Heart left ventricle (tissue), 16 donors: ENCODE measurements around the gene PGF. TPM values are rescaled to one million over a fixed set of nuclear protein-coding genes. Genes with fewer than 3 reads are reported as not detected.
"Not testable (repeated sequence)": the region's sequence is repeated elsewhere in the genome, so short reads cannot be mapped to it uniquely, and the experiment has no call there.

Source experiments
- ATAC-seq, 4 donors: fragments of 200-7000 bp; cut with Tn5 transposase; one replicate each; pipeline ENCODE4 v1.9.1; 2020 to 2022; ENCODE audit warnings: moderate library complexity in 4 of 4, mild to moderate bottlenecking in 3 of 4, moderate number of reproducible peaks in 1 of 4
- DNase-seq, 5 donors: peaks; one replicate each; pipeline ENCODE4 v3.0.0-alpha.2; 2020
- H3K27ac ChIP-seq, 12 donors: fragments of 200-600 bp; sonication (generic) in 4 of 12; one replicate each; pipeline versions ENCODE4 v1.5.0 to v1.8.0; 2016 to 2022; ENCODE audit warnings: mild to moderate bottlenecking in 2 of 12
- H3K27me3 ChIP-seq, 9 donors: fragments of 200-600 bp; sonication (generic) in 2 of 9; one replicate each; pipeline versions ENCODE4 v1.5.1 to v1.8.0; 2016 to 2022; ENCODE audit warnings: mild to moderate bottlenecking in 3 of 9
- H3K36me3 ChIP-seq, 9 donors: fragments of 200-600 bp; sonication (generic) in 2 of 9; one replicate each; pipeline versions ENCODE4 v1.5.0 to v1.8.0; 2018 to 2022; ENCODE audit warnings: mild to moderate bottlenecking in 2 of 9
- H3K4me1 ChIP-seq, 12 donors: fragments of 200-600 bp; sonication (generic) in 4 of 12; one replicate each; pipeline versions ENCODE4 v1.5.0 to v1.8.0; 2016 to 2022; ENCODE audit warnings: mild to moderate bottlenecking in 3 of 12
- H3K4me3 ChIP-seq, 12 donors: fragments of 200-600 bp; sonication (generic) in 4 of 12; one replicate each; pipeline versions ENCODE4 v1.5.0 to v1.8.0; 2017 to 2022; ENCODE audit warnings: mild to moderate bottlenecking in 9 of 12, moderate library complexity in 4 of 12
- H3K9me3 ChIP-seq, 12 donors: fragments of 200-600 bp; sonication (generic) in 4 of 12; one replicate each; pipeline versions ENCODE4 v1.5.0 to v1.8.0; 2016 to 2022; ENCODE audit warnings: mild to moderate bottlenecking in 1 of 12
- POLR2A ChIP-seq, 2 donors: fragments of 450-650 bp; IDR thresholded peaks; one replicate each; pipeline ENCODE4 v1.6.1; 2017; ENCODE audit warnings: antibody characterized with exemption in 2 of 2, mild to moderate bottlenecking in 2 of 2, moderate library complexity in 2 of 2
- WGBS, 4 donors: extraction: QIAGEN DNeasy Blood & Tissue Kit in 2 of 4; methylation state at CpG; one replicate each; pipeline versions ENCODE4 v1.1.5 to v1.1.7; 2013 to 2018; 5-methylcytosine and 5-hydroxymethylcytosine counted together
- intact Hi-C, 10 donors: fragments of 100-400 bp; cut with DNase I; formaldehyde crosslinking; loops; one replicate each; pipeline versions ENCODE4 v1.11.1 to v1.14.2; 2022
- polyA plus RNA-seq, 2 donors: library from polyadenylated mRNA; stranded (reverse); fragments of 200-250 nt; gene quantifications; one replicate each; pipeline ENCODE4 v1.2.3, GENCODE V29; 2013
- total RNA-seq, 9 donors: library from RNA; depleted of rRNA in 2 of 9; stranded (reverse); fragments of >200 nt in 2 of 9; fragmentation: NEBNext Ultra II Directional in 3 of 9; extraction: Animal tissue kit (Norgen Biotek cat#: 25700) in 3 of 9; gene quantifications; one replicate each; pipeline versions ENCODE4 v1.1.0 to v1.2.4, GENCODE V29; 2016 to 2023
- TF ChIP-seq, protein P1 (sequence below), 12 donors: fragments of 200-600 bp; sonication (generic) in 4 of 12; IDR thresholded peaks; one replicate each; pipeline versions ENCODE4 v1.5.0 to v1.8.0; 2018 to 2022; ENCODE audit warnings: antibody characterized with exemption in 12 of 12, mild to moderate bottlenecking in 5 of 12
- donor health status: ischemic (EF 13 %, LVEDD 7.1; RV severe dilation, severe dysfunction).
- donor health status: healthy with polysubstance abuse.
- donor health status: DM: no; HTN: yes; CAD: no.
- donor health status: DM: no; HTN: no; CAD: no.
- donor health status: ischemic (EF 25% LVEDD 6.9; RV normal size, moderate dysfunction).
- donor health status: ischemic (EF 25% LVEDD 5.7; RV mildly dilated, moderate dysfunction).
- donor health status: healthy.
- donor health status: DM: yes; HTN: yes; CAD: no.
- donor health status: ischemic (EF 35%, LVEDD 5.7; RV mildly dilated, moderate dysfunction).
- donor health status: nonischemic (EF 11% LVEDD 7.7; RV severe dilation, severe dysfunction).
- donor health status: DM: yes; HTN: yes; CAD: no.
- donor health status: PGD.
- donor health status: ischemic (EF 29% LVEDD 5.4; RV normal size, mild dysfunction).
- donor health status: nonischemic (EF 23%, LVEDD 6.1; RV moderate dilation, normal function).

Gene PGF
- total and polyA plus RNA-seq, 11 donors, result 4.1 to 30.4 (median 5.9) TPM

DNA sequence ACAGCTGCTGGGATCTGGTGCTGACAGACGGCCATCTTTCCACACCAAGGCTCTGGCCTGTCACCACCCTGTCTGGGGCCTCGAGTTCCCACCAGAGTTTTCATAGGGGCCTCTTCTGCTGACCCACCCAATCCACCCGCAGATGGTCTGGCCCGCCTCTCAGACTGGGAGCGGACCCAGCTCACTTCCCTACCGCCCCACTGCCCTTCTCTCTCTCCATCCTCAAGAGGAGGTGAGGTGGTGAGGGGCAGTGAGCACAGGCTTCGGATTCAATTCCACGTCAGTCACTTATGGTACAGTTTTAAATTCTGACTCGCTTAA, 20.1 kb downstream of the PGF start:
- Histone ChIP-seq H3K4me1 (peaks cover 0 to 60% (median 49%) of the 10 kb centered on the region in 12 donors), H3K27me3 (no peaks in the 10 kb centered on the region), H3K4me3 (no peak overlapping the region), H3K27ac (peak overlapping the region in 10 of 12 donors; percentile 3 to 63 (median 40)), H3K36me3 (no peaks in the 10 kb centered on the region), H3K9me3 (no peaks in the 10 kb centered on the region)
- TF ChIP-seq, protein P1, sequence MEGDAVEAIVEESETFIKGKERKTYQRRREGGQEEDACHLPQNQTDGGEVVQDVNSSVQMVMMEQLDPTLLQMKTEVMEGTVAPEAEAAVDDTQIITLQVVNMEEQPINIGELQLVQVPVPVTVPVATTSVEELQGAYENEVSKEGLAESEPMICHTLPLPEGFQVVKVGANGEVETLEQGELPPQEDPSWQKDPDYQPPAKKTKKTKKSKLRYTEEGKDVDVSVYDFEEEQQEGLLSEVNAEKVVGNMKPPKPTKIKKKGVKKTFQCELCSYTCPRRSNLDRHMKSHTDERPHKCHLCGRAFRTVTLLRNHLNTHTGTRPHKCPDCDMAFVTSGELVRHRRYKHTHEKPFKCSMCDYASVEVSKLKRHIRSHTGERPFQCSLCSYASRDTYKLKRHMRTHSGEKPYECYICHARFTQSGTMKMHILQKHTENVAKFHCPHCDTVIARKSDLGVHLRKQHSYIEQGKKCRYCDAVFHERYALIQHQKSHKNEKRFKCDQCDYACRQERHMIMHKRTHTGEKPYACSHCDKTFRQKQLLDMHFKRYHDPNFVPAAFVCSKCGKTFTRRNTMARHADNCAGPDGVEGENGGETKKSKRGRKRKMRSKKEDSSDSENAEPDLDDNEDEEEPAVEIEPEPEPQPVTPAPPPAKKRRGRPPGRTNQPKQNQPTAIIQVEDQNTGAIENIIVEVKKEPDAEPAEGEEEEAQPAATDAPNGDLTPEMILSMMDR (IDR thresholded peaks at IDR 0.05), result no peak
- TF ChIP-seq POLR2A (IDR thresholded peaks at IDR 0.05), result no peak
- WGBS, 4 donors, result 43 to 76% (median 55%) methylated on average over 8 to 9 of the region's 9 CpGs
- peak in 1 of 4 donors; percentile 5 for ATAC-seq
- intact Hi-C loops, result loop anchor here in 1 of 10 donors (2.0 kb wide), 1 partner anchor 21 kb away; no protein-coding TSS in a partner anchor
- DNase-seq, result peak in 1 of 5 donors; percentile 60

DNA sequence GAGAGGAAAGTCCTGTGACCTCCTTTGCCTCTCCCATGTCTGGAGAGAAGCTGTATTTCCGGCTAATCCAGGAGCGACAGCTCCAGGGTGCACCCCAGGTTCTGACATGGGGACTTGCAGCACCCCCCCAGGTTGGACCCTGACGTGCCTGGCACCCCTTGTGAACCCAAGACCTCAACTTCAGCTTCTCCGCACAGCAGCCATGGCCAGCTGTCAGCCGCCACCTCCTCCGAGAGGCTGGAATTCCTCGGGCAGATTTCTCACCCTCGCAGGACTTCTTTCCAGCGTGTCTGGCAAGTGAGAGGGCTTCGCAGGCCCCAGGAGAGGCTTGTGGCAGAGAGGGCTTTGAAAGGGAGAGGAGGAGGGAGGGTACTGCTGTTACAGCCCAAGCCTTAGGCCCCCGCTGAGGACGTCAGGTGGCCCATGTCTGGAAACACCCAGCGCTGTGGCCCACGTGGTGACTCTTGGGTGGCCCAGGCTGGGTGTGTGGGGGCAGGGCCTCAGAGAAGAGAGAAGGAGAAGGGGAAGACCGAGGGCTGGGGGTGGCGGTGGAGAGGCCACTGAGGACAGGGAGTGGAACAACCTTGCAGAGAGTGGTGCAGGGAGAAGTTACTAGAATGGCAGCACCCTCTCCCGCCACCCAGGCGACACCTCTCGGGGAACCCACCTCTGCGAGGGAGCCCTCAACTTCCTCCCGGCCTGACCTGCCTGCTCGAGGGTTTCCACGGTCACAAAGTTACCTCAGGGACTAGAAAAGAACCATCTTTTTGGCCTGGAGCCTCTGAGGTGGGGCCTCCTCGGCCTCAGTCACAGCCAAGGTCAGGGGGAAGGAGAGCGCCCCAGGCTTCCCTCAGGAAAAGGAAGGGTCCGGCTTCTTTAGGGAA, 20.7 kb downstream of the PGF start:
- H3K27ac ChIP-seq, result peak overlapping the region in 11 of 12 donors; percentile 3 to 63 (median 32)
- DNase-seq (peak; percentile 55 to 82 (median 59)), ATAC-seq (peak; percentile 11 to 72 (median 66))
- H3K36me3 ChIP-seq, result no peaks in the 10 kb centered on the region
- H3K9me3 ChIP-seq, result no peaks in the 10 kb centered on the region
- H3K4me1 ChIP-seq, result peaks cover 0 to 54% (median 43%) of the 10 kb centered on the region in 12 donors
- whole genome bisulfite sequencing, 4 donors, result 54 to 65% (median 61%) methylated on average over 22 to 26 of the region's 26 CpGs
- intact Hi-C loops, result loop anchor here in 1 of 10 donors (2.0 kb wide), 1 partner anchor 20 kb away; no protein-coding TSS in a partner anchor
- TF ChIP-seq, protein P1 (IDR thresholded peaks at IDR 0.05), result no peak
- no peaks in the 10 kb centered on the region for H3K27me3 ChIP-seq
- H3K4me3 ChIP-seq, result no peak overlapping the region

DNA sequence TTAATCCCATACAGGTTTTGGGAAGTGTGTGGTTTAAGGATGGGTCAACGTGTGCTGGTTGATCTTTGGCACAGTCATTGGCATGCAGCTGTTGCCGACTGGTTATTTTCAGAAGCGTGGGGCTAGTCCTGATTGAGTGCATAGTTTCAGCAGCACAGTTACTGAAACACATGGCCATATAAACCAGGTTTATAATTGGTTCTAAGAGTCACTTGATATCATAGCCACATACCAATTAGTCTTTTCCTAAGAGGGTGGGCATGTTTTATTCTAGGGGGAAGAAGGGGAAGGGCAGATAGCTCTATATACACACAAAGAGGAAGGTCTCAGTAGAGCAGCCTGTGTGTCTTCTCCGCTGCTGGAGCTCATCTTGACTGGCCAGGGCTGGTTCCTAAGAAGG, 21.4 kb downstream of the PGF start:
- 28 to 46% (median 43%) methylated on average over 4 of the region's 4 CpGs for WGBS, 4 donors
- peak in 3 of 4 donors; percentile 17 to 52 (median 27) for ATAC-seq
- intact Hi-C loops, result loop anchor here in 1 of 10 donors (2.0 kb wide), 1 partner anchor 19 kb away; no protein-coding TSS in a partner anchor
- H3K4me3 ChIP-seq, result no peak overlapping the region
- H3K9me3 ChIP-seq, result no peaks in the 10 kb centered on the region
- peaks cover 0 to 48% (median 36%) of the 10 kb centered on the region in 12 donors for H3K4me1 ChIP-seq
- H3K27ac ChIP-seq, result peak overlapping the region in 8 of 12 donors; percentile 4 to 67 (median 43)
- H3K36me3 ChIP-seq, result no peaks in the 10 kb centered on the region
- no peaks in the 10 kb centered on the region for H3K27me3 ChIP-seq
- no peak for DNase-seq
- TF ChIP-seq POLR2A (IDR thresholded peaks at IDR 0.05), result no peak
- TF ChIP-seq, protein P1 (IDR thresholded peaks at IDR 0.05), result no peak

DNA sequence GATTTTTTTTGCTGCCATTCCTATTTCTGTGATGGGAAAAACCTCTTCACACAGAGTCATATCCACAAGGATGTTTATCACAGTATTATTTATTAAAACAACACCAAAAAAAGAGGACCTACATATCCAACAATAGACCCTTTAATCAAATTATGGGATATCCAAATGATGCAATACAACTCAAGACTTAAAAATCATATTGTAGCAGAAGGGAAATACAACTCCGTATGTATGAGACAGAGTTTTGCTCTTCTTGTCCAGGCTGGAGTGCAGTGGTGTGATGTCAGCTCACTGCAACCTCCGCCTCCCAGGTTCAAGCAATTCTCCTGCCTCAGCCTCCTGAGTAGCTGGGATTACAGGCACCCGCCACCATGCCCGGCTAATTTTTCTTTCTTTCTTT, 22.5 kb downstream of the PGF start:
- H3K36me3 ChIP-seq, H3K4me3 ChIP-seq, DNase-seq, ATAC-seq, intact Hi-C loops, H3K27me3 ChIP-seq, H3K9me3 ChIP-seq: not testable (repeated sequence)
- WGBS, 4 donors, result 58 to 80% (median 73%) methylated on average over 4 of the region's 4 CpGs
- Histone ChIP-seq H3K27ac (peak overlapping the region in 10 of 12 donors; percentile 4 to 67 (median 47)), H3K4me1 (peaks cover 0 to 43% (median 32%) of the 10 kb centered on the region in 12 donors)
